Measurements from ENCODE around the gene RGS19. TPM values are rescaled to one million over a fixed set of nuclear protein-coding genes. Genes with fewer than 3 reads are reported as not detected.

Gene RGS19
- total and polyA plus RNA-seq, 3 donors from 2014 or later, result 4.4 to 10.4 (median 7.3) TPM

DNA sequence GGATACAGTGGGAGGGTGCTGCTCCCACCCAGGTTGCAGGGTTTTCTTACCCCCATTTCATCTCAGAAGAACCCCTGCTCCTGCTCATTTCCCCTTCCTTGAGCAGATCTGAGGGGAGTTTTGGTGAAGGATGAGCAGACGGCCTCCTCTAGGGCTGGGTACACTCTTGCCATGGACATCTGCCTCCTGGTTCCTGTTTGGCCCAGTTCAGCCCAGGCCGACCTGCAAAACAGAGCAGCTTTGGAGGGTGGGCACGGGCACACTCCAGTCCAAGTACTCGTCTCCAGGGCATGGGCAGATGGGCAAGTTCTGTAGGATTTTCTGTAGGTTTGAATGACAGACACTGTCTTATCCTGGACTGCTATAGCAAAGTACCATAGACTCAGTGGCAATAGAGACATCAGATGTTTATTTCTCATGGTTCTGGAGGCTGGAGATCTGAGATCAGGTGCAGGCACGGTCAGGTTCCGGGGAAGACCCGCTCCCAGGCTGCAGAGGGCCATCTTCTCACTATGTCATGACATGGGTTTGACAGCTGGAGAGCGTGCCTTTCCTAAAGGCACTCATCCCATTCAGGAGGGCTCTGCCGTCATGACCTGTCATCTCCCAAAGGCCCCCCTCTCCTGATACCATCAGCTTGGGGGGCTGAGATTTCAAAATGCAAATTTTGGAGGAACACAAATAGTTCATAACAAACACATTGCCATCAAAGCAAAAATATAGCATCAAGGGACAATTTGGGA, 21.8 kb upstream of the RGS19 start:
- TF ChIP-seq POLR2A (IDR thresholded peaks at IDR 0.05), result no peak
- TF ChIP-seq, protein P1, sequence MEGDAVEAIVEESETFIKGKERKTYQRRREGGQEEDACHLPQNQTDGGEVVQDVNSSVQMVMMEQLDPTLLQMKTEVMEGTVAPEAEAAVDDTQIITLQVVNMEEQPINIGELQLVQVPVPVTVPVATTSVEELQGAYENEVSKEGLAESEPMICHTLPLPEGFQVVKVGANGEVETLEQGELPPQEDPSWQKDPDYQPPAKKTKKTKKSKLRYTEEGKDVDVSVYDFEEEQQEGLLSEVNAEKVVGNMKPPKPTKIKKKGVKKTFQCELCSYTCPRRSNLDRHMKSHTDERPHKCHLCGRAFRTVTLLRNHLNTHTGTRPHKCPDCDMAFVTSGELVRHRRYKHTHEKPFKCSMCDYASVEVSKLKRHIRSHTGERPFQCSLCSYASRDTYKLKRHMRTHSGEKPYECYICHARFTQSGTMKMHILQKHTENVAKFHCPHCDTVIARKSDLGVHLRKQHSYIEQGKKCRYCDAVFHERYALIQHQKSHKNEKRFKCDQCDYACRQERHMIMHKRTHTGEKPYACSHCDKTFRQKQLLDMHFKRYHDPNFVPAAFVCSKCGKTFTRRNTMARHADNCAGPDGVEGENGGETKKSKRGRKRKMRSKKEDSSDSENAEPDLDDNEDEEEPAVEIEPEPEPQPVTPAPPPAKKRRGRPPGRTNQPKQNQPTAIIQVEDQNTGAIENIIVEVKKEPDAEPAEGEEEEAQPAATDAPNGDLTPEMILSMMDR (IDR thresholded peaks at IDR 0.05), result no peak
- intact Hi-C loops (cut with DNase I; ENCODE audit: low total_unique reads), result no loop called here
- Histone ChIP-seq H3K27ac (no peak overlapping the region), H3K36me3 (ENCODE audit: low read depth, missing control alignments) (no peaks in the 10 kb centered on the region), H3K4me3 (no peak overlapping the region), H3K4me1 (peaks cover 5% of the 10 kb centered on the region), H3K27me3 (no peaks in the 10 kb centered on the region), H3K9me3 (no peaks in the 10 kb centered on the region)
- DNase-seq, result no peak
- 90 to 91% methylated on average over 9 of the region's 9 CpGs for WGBS, 2 donors

- H3K4me3 ChIP-seq, result no peak overlapping the region
- no peaks in the 10 kb centered on the region for H3K27me3 ChIP-seq
- DNase-seq, result no peak
- intact Hi-C loops (cut with DNase I; ENCODE audit: low total_unique reads), result no loop called here
- H3K9me3 ChIP-seq, result no peaks in the 10 kb centered on the region
- H3K36me3 ChIP-seq (ENCODE audit: low read depth, missing control alignments), result no peaks in the 10 kb centered on the region
- no peak overlapping the region for H3K27ac ChIP-seq
- H3K4me1 ChIP-seq, result peaks cover 5% of the 10 kb centered on the region
- TF ChIP-seq, protein P1 (IDR thresholded peaks at IDR 0.05), result no peak
- no peak for TF ChIP-seq POLR2A (IDR thresholded peaks at IDR 0.05)
- 81 to 83% methylated on average over 4 of the region's 4 CpGs for WGBS, 2 donors
These were observed 21.2 kb upstream of the RGS19 start for GRCh38 chr20:64100566-64100888.

GRCh38 chr20:64099880-64100565, 20.7 kb upstream of the RGS19 start:
- TF ChIP-seq, protein P1 (IDR thresholded peaks at IDR 0.05), result no peak
- no peak overlapping the region for H3K4me3 ChIP-seq
- no peaks in the 10 kb centered on the region for H3K36me3 ChIP-seq (ENCODE audit: low read depth, missing control alignments)
- no peaks in the 10 kb centered on the region for H3K9me3 ChIP-seq
- 89 to 91% methylated on average over 9 to 14 of the region's 14 CpGs for WGBS, 2 donors
- DNase-seq, result no peak
- intact Hi-C loops (cut with DNase I; ENCODE audit: low total_unique reads), result no loop called here
- H3K4me1 ChIP-seq, result peaks cover 5% of the 10 kb centered on the region
- no peaks in the 10 kb centered on the region for H3K27me3 ChIP-seq
- no peak overlapping the region for H3K27ac ChIP-seq

DNA sequence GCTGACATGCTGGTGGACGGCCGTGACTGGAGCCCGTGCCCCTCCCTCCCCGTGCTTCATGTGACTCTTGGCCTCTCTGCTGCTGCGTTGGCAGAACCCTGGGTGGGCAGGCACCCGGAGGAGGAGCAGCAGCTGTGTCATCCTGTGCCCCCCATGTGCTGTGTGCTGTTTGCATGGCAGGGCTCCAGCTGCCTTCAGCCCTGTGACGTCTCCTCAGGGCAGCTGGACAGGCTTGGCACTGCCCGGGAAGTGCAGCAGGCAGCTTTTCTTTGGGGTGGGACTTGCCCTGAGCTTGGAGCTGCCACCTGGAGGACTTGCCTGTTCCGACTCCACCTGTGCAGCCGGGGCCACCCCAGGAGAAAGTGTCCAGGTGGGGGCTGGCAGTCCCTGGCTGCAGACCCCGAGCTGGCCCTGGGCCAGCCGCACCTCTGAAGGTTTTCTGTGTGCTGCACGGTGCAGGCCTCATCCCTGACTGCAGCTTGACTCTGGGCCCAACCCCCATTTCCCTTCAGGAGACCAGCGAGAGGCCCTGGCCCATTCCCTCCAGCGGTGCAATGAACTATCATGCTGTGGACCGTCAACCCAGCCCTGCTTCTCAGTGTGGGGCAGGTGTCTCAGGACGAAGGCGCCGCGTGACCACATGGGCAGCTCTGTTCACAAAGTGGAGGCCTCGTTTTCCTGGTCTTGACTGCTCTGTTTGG, 19.9 kb upstream of the RGS19 start:
- no peaks in the 10 kb centered on the region for H3K36me3 ChIP-seq (ENCODE audit: low read depth, missing control alignments)
- H3K27me3 ChIP-seq, result no peaks in the 10 kb centered on the region
- TF ChIP-seq POLR2A (IDR thresholded peaks at IDR 0.05), result no peak
- TF ChIP-seq, protein P1 (IDR thresholded peaks at IDR 0.05), result no peak
- 84 to 95% methylated on average over 8 to 19 of the region's 21 CpGs for WGBS, 2 donors
- no peak for DNase-seq
- H3K4me1 ChIP-seq, result peaks cover 5% of the 10 kb centered on the region
- intact Hi-C loops (cut with DNase I; ENCODE audit: low total_unique reads), result no loop called here
- no peak overlapping the region for H3K4me3 ChIP-seq
- no peaks in the 10 kb centered on the region for H3K9me3 ChIP-seq
- no peak overlapping the region for H3K27ac ChIP-seq
